K562 (cell line): ENCODE results near the gene GLP1R. TPM values are rescaled to one million over a fixed set of nuclear protein-coding genes. Genes with fewer than 3 reads are reported as not detected.
"Not testable (repeated sequence)": the region's sequence is repeated elsewhere in the genome, so short reads cannot be mapped to it uniquely, and the experiment has no call there.

Source experiments
- ATAC-seq: fragments of 200-7000 bp; cut with Tn5 transposase; 3 replicates; pipeline ENCODE4 v1.9.1; 2020; ENCODE audit warnings: moderate library complexity
- BruUV-seq: library from RNA; stranded (reverse); fragments of 400-500 nt; replicated peaks from 2 replicates; lab custom pipeline; 2021; lab: Mats Ljungman, UMichigan
- CTCF ChIA-PET: fragments of 300-600 bp; formaldehyde crosslinking; extraction: SDS; loops from one replicate; lab custom pipeline; 2021; ENCODE audit warnings: low intra/inter-chr PET ratio; lab: Yijun Ruan, JAX
- POLR2A ChIA-PET: fragments of 300-600, 350-650 bp; sonication (Branson Sonifier 250); formaldehyde crosslinking; extraction: SDS; loops from one replicate; lab custom pipeline; 2021; ENCODE audit warnings: antibody characterized with exemption, inconsistent platforms; lab: Yijun Ruan, JAX
- DNase-seq, 4 experiments: peaks; one replicate each; pipeline versions ENCODE4 v3.0.0 to v3.0.0-alpha.2; 2011 to 2018; ENCODE audit warnings: low spot score in 3 of 4, mixed read lengths in 3 of 4; ENCODE audit errors: extremely low read depth in 1 of 4
- FAIRE-seq: peaks from 2 replicates; lab custom pipeline; 2011; peaks lifted over from hg19 to GRCh38; lab: Jason Lieb, UNC
- H2AFZ ChIP-seq: 2 replicates; pipeline ENCODE4 v1.6.0; 2011; ENCODE audit warnings: low read depth, low read length, control low read depth, inconsistent platforms
- H3K27ac ChIP-seq: fragments of 200-600 bp; 3 replicates; pipeline ENCODE4 v1.8.0; 2011; ENCODE audit warnings: low read depth, mild to moderate bottlenecking, control low read depth, inconsistent platforms, low read length, moderate library complexity, mixed read lengths; ENCODE audit errors: extremely low read depth
- H3K27me3 ChIP-seq, 2 experiments: fragments of 300-600 bp in 1 of 2; 2 replicates in 1 of 2; 3 replicates in 1 of 2; pipeline versions ENCODE4 v1.6.0 to v1.8.0; 2011; ENCODE audit warnings: inconsistent platforms in 2 of 2, low read length in 2 of 2, mild to moderate bottlenecking in 1 of 2, mixed read lengths in 1 of 2, moderate library complexity in 1 of 2; ENCODE audit not compliant: control insufficient read depth in 2 of 2, insufficient read depth in 2 of 2
- H3K36me3 ChIP-seq: fragments of 300-600 bp; 3 replicates; pipeline ENCODE4 v1.8.0; 2011; ENCODE audit warnings: mild to moderate bottlenecking, low read length, inconsistent platforms; ENCODE audit not compliant: control insufficient read depth, insufficient read depth
- H3K4me1 ChIP-seq, 2 experiments: fragments of 200-600 bp in 1 of 2; replicated peaks in 1 of 2; 2 replicates in 1 of 2; 3 replicates in 1 of 2; pipeline versions ENCODE4 v1.5.1 to v1.8.0; 2011; ENCODE audit warnings: inconsistent platforms in 2 of 2, low read length in 2 of 2, mild to moderate bottlenecking in 1 of 2, mixed read lengths in 1 of 2, moderate library complexity in 1 of 2; ENCODE audit not compliant: control insufficient read depth in 2 of 2, insufficient read depth in 2 of 2
- H3K4me2 ChIP-seq: 2 replicates; pipeline ENCODE4 v1.6.1; 2011; ENCODE audit warnings: low read length, control low read depth, inconsistent platforms, mixed read lengths; ENCODE audit not compliant: insufficient read depth
- H3K4me3 ChIP-seq: fragments of 200-600 bp; sonication (generic), shearing (Covaris generic); 2 replicates; pipeline ENCODE4 v1.5.1; 2016; ENCODE audit warnings: control low read depth, inconsistent platforms
- H3K79me2 ChIP-seq: fragments of 200-600 bp; 3 replicates; pipeline ENCODE4 v1.8.0; 2011; ENCODE audit warnings: low read length, inconsistent platforms; ENCODE audit not compliant: control insufficient read depth, insufficient read depth
- H3K9ac ChIP-seq, 2 experiments: 2 replicates each; pipeline versions ENCODE4 v1.6.0 to v1.6.1; 2011; ENCODE audit warnings: low read depth in 2 of 2, low read length in 2 of 2, control low read depth in 1 of 2, inconsistent platforms in 1 of 2, mild to moderate bottlenecking in 1 of 2, mixed read lengths in 1 of 2; ENCODE audit not compliant: insufficient read depth in 1 of 2
- H3K9me1 ChIP-seq: one replicate; pipeline ENCODE4 v1.6.0; 2011; ENCODE audit warnings: inconsistent platforms, mild to moderate bottlenecking, low read length, moderate library complexity; ENCODE audit not compliant: control insufficient read depth, insufficient read depth
- H3K9me3 ChIP-seq: replicated peaks from 2 replicates; pipeline ENCODE4 v1.5.1; 2011; ENCODE audit warnings: low read depth, low read length, inconsistent platforms; ENCODE audit not compliant: control insufficient read depth, insufficient read depth
- H4K20me1 ChIP-seq: replicated peaks from 2 replicates; pipeline ENCODE4 v1.6.1; 2011; ENCODE audit warnings: low read length, inconsistent platforms, mixed read lengths; ENCODE audit not compliant: control insufficient read depth, insufficient read depth
- CREBBP ChIP-seq: IDR thresholded peaks from one replicate; pipeline ENCODE4 v1.6.1; 2012; ENCODE audit warnings: low read depth, mild to moderate bottlenecking, control low read depth, inconsistent platforms, low read length
- EGR1 ChIP-seq: fragments of 450-650 bp; conservative IDR thresholded peaks from 2 replicates; pipeline ENCODE4 v1.6.1; 2017; ENCODE audit warnings: mild to moderate bottlenecking
- HEY1 ChIP-seq: fragments of 250-450 bp; sonication (Bioruptor Pico); IDR thresholded peaks from 2 replicates; pipeline ENCODE4 v1.5.0; 2020; ENCODE audit warnings: mild to moderate bottlenecking, moderate library complexity, borderline replicate concordance
- HMG20A ChIP-seq: fragments of 450-650 bp; formaldehyde crosslinking; conservative IDR thresholded peaks from 2 replicates; pipeline ENCODE4 v1.4.0; 2020; ENCODE audit warnings: mild to moderate bottlenecking, mixed read lengths
- KLF1 ChIP-seq: fragments of 450-650 bp; IDR thresholded peaks from 2 replicates; pipeline ENCODE4 v1.6.1; 2016; ENCODE audit warnings: missing genetic modification characterization, missing compliant biosample characterization
- MBD2 ChIP-seq: sonication (generic); IDR thresholded peaks from 2 replicates; pipeline ENCODE4 v1.6.1; 2016; ENCODE audit warnings: low read depth, borderline replicate concordance
- NR3C1 ChIP-seq: sonication (generic); formaldehyde crosslinking; IDR thresholded peaks from 2 replicates; pipeline ENCODE4 v1.8.1; 2022; ENCODE audit warnings: missing genetic modification reagents
- RBM39 ChIP-seq: fragments of 200-400 bp; formaldehyde crosslinking; optimal IDR thresholded peaks from 2 replicates; pipeline ENCODE3; 2018; ENCODE audit warnings: low read depth, low read length
- SREBF2 ChIP-seq: sonication (generic); formaldehyde crosslinking; IDR thresholded peaks from 2 replicates; pipeline ENCODE4 v1.4.0; 2020; ENCODE audit warnings: mild to moderate bottlenecking, missing genetic modification reagents
- STAG1 ChIP-seq: sonication (generic); formaldehyde crosslinking; IDR thresholded peaks from 2 replicates; pipeline ENCODE4 v1.5.0; 2020; ENCODE audit warnings: missing genetic modification reagents, borderline replicate concordance
- TBP ChIP-seq: optimal IDR thresholded peaks from 2 replicates; pipeline ENCODE3; 2011; ENCODE audit warnings: low read depth, low read length, improper control_type of control experiment
- THAP7 ChIP-seq: fragments of 250-450 bp; sonication (Bioruptor Pico); IDR thresholded peaks from 2 replicates; pipeline ENCODE4 v1.5.0; 2021
- ZNF644 ChIP-seq: fragments of 200-800 bp; sonication (Bioruptor generic); IDR thresholded peaks from 2 replicates; pipeline ENCODE4 v1.6.1; 2016; ENCODE audit warnings: low read depth, missing genetic modification characterization, missing compliant biosample characterization
- ZNF766 ChIP-seq: fragments of 200-800 bp; sonication (Bioruptor generic); conservative IDR thresholded peaks from 2 replicates; pipeline ENCODE4 v1.6.1; 2016; ENCODE audit warnings: missing genetic modification characterization, missing compliant biosample characterization
- WGBS: fragments of 100-300 bp; shearing (Covaris generic); methylation state at CpG from one replicate; pipeline ENCODE4 v1.1.6; 2016; ENCODE audit warnings: low coverage, mixed read lengths; ENCODE audit not compliant: insufficient coverage; ENCODE audit errors: missing lambda C conversion rate; 5-methylcytosine and 5-hydroxymethylcytosine counted together
- in situ Hi-C: fragments of 300-500 bp; cut with MboI; formaldehyde crosslinking; loops from 4 replicates; pipeline ENCODE4 v1.15.0; 2018; ENCODE audit warnings: inconsistent platforms, mixed read lengths
- intact Hi-C: fragments of 100-400 bp; cut with micrococcal nuclease; formaldehyde crosslinking; loops from 2 replicates; pipeline ENCODE4 v1.14.2; 2022
- polyA plus RNA-seq, 8 experiments: library from polyadenylated mRNA; depleted of rRNA in 4 of 8; stranded (reverse) in 5 of 8; unstranded in 3 of 8; fragments of >200 nt; fragmentation: Nextera tagmentation in 2 of 8; fragmentation: Illumina TruSeq in 1 of 8; extraction: Ambion mirVana in 2 of 8; extraction: Trizol in 1 of 8; gene quantifications; 2 replicates each; pipeline versions ENCODE4 v1.2.1 to v1.2.3, GENCODE V29; 2011 to 2014; ENCODE audit warnings: inconsistent platforms in 1 of 8, missing spikeins in 1 of 8
- total RNA-seq, 7 experiments: library from RNA; depleted of rRNA in 6 of 7; stranded (reverse); fragments of >200 nt in 6 of 7; fragmentation: Illumina TruSeq in 2 of 7; extraction: Trizol in 2 of 7; gene quantifications; 2 replicates each; pipeline versions ENCODE4 v1.2.1 to v1.2.3, GENCODE V29; 2011 to 2021; ENCODE audit warnings: low replicate concordance in 1 of 7
- TF ChIP-seq, protein P1 (sequence below): IDR thresholded peaks from 2 replicates; pipeline ENCODE4 v1.6.1; 2014; ENCODE audit warnings: antibody characterized with exemption

GLP1R gene
- total and polyA plus RNA-seq, 9 of the 15 experiments (the other 6 are each of a cell fraction or from before 2014, with no cell fraction given) = not detected

- no peak for TF ChIP-seq ZNF644 (tag)
- no peak for TF ChIP-seq THAP7 (CRISPR knock-in tag)
- TF ChIP-seq RBM39 = no peak
Measured at GRCh38 chr6:39128832-39129231, 80.3 kb downstream of the GLP1R start (continued).

GRCh38 chr6:39130691-39131090 lies 82.1 kb downstream of the GLP1R start:
- intact Hi-C loops = no loop called here
- no peak overlapping the region for H3K27ac ChIP-seq
- H3K4me1 ChIP-seq = no peaks in the 10 kb centered on the region
- ChIA-PET POLR2A (no interaction called here), CTCF (no interaction called here)
- H3K36me3 ChIP-seq = no peaks in the 10 kb centered on the region
- no peaks in the 10 kb centered on the region for H3K79me2 ChIP-seq
- H2AFZ ChIP-seq = no peak overlapping the region
- no peak for FAIRE-seq
- DNase-seq = no peak
- BruUV-seq = no TSS peak
- in situ Hi-C loops = no loop called here
- no peaks in the 10 kb centered on the region for H3K9me1 ChIP-seq
- TF ChIP-seq EGR1 (no peak), ZNF766 (CRISPR knock-in tag) (no peak), HMG20A (no peak), SREBF2 (no peak), KLF1 (tag) (no peak), MBD2 (no peak), TBP (no peak), STAG1 (CRISPR knock-in tag) (no peak), CREBBP (no peak), NR3C1 (CRISPR knock-in tag) (no peak), HEY1 (CRISPR knock-in tag) (no peak)
- TF ChIP-seq, protein P1, sequence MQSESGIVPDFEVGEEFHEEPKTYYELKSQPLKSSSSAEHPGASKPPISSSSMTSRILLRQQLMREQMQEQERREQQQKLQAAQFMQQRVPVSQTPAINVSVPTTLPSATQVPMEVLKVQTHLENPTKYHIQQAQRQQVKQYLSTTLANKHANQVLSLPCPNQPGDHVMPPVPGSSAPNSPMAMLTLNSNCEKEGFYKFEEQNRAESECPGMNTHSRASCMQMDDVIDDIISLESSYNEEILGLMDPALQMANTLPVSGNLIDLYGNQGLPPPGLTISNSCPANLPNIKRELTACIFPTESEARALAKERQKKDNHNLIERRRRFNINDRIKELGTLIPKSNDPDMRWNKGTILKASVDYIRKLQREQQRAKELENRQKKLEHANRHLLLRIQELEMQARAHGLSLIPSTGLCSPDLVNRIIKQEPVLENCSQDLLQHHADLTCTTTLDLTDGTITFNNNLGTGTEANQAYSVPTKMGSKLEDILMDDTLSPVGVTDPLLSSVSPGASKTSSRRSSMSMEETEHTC = no peak
- no peak overlapping the region for H3K9ac ChIP-seq
- ATAC-seq = no peak
- WGBS = 0% methylated on average over 1 of the region's 1 CpG
- H3K9me3 ChIP-seq = no peaks in the 10 kb centered on the region
- H3K4me2 ChIP-seq = no peak overlapping the region
- peaks cover 0 to 8% of the 10 kb centered on the region in 2 experiments; a peak in 3 of 5 replicates for H3K27me3 ChIP-seq
- no peak overlapping the region for H3K4me3 ChIP-seq
- H4K20me1 ChIP-seq = no peaks in the 10 kb centered on the region

DNA sequence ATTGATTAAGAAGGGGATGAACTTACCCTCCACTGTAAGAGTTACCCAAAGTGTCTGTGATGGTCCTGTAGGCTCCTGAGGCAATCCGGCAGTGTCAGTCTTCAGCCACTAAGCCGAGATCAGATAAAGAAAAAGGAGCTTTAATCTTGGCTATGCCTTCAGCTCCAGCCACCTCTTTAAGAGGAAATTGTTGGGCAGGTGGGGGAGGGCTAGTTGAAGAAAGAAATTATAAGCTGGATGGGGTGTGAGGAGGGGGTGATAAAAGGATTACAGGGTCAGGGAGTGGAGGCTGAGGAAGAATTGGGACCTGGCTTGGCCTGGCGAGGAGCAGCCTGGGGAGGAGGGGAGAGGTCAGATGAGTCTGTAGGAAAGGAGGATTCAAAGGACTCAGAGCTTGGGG lies 86.2 kb downstream of the GLP1R start:
- in situ Hi-C loops, ATAC-seq, H2AFZ ChIP-seq, H3K9ac ChIP-seq, FAIRE-seq, H3K79me2 ChIP-seq, H4K20me1 ChIP-seq, intact Hi-C loops, H3K4me1 ChIP-seq, DNase-seq, H3K9me3 ChIP-seq, H3K27ac ChIP-seq, CTCF ChIA-PET, H3K36me3 ChIP-seq, H3K9me1 ChIP-seq, H3K4me3 ChIP-seq, H3K4me2 ChIP-seq, H3K27me3 ChIP-seq, BruUV-seq: not testable (repeated sequence)
- 0% methylated on average over 3 of the region's 3 CpGs for WGBS
- POLR2A ChIA-PET = interaction anchor here (1.5 kb wide), 1 partner anchor 20 kb away, joined by 4 read pairs; the partner anchor contains the start of gene SAYSD1
